Retinal pigment epithelial cell (primary cell): ENCODE data around the gene UBQLN3.

Experiments used
- DNase-seq: peaks from one replicate; pipeline ENCODE4 v3.0.0-alpha.2; 2010; ENCODE audit warnings: low read depth
- H3K4me3 ChIP-seq: 2 replicates; pipeline ENCODE4 v1.5.1; 2011; ENCODE audit warnings: mild to moderate bottlenecking, low read length, control low read depth, moderate library complexity
- CTCF ChIP-seq: conservative IDR thresholded peaks from 2 replicates; pipeline ENCODE4 v1.5.1; 2011; ENCODE audit warnings: low read depth, low read length, control low read depth, inconsistent platforms

UBQLN3 gene

GRCh38 chr11:5546457-5546856 lies 36.7 kb upstream of the UBQLN3 start:
- no peak for DNase-seq
- no peak overlapping the region for H3K4me3 ChIP-seq
- no peak for TF ChIP-seq CTCF

- TF ChIP-seq CTCF = no peak
- H3K4me3 ChIP-seq = no peak overlapping the region
Measured at GRCh38 chr11:5541427-5541826, 31.7 kb upstream of the UBQLN3 start.

GRCh38 chr11:5536482-5536881 lies 26.7 kb upstream of the UBQLN3 start:
- no peak for TF ChIP-seq CTCF
- no peak for DNase-seq
- no peak overlapping the region for H3K4me3 ChIP-seq

More at GRCh38 chr11:5541427-5541826, 31.7 kb upstream of the UBQLN3 start:
- no peak for DNase-seq

GRCh38 chr11:5534046-5534445 lies 24.3 kb upstream of the UBQLN3 start:
- TF ChIP-seq CTCF = no peak
- DNase-seq = no peak
- H3K4me3 ChIP-seq = no peak overlapping the region

GRCh38 chr11:5531053-5531831 lies 21.5 kb upstream of the UBQLN3 start:
- H3K4me3 ChIP-seq = no peak overlapping the region
- no peak for DNase-seq
- TF ChIP-seq CTCF = no peak

- H3K4me3 ChIP-seq = no peak overlapping the region
- TF ChIP-seq CTCF = no peak
- DNase-seq = no peak
Measured at GRCh38 chr11:5528495-5528894, 18.7 kb upstream of the UBQLN3 start.

- H3K4me3 ChIP-seq = no peak overlapping the region
- no peak for TF ChIP-seq CTCF
- DNase-seq = no peak
Measured at GRCh38 chr11:5527716-5528115, 18.0 kb upstream of the UBQLN3 start.
